BJ (cell line): Measurements from ENCODE around the gene RET. TPM values are rescaled to one million over a fixed set of nuclear protein-coding genes. Genes with fewer than 3 reads are reported as not detected.

Experiments
- CTCF ChIA-PET: fragments of 350-600 bp; formaldehyde crosslinking; extraction: SDS; loops from one replicate; lab custom pipeline; 2021; ENCODE audit warnings: antibody characterized with exemption, inconsistent platforms; lab: Yijun Ruan, JAX
- POLR2A ChIA-PET: fragments of 300-600 bp; sonication (Branson Sonifier 250); formaldehyde crosslinking; extraction: SDS; loops from one replicate; lab custom pipeline; 2021; ENCODE audit warnings: antibody characterized with exemption; lab: Charles Lee
- DNase-seq: peaks from one replicate; pipeline ENCODE4 v3.0.0-alpha.2; 2011; ENCODE audit warnings: low read depth
- H3K27me3 ChIP-seq: 2 replicates; pipeline ENCODE4 v1.6.0; 2011; ENCODE audit warnings: low read length; ENCODE audit not compliant: control insufficient read depth, insufficient read depth
- H3K36me3 ChIP-seq: 2 replicates; pipeline ENCODE4 v1.5.1; 2011; ENCODE audit warnings: low read length; ENCODE audit not compliant: control insufficient read depth, insufficient read depth
- H3K4me3 ChIP-seq: 2 replicates; pipeline ENCODE4 v1.5.1; 2011; ENCODE audit warnings: low read depth, mild to moderate bottlenecking, control low read depth, low read length
- CTCF ChIP-seq: IDR thresholded peaks from 2 replicates; pipeline ENCODE4 v1.5.1; 2011; ENCODE audit warnings: low read depth, mild to moderate bottlenecking, control low read depth, inconsistent platforms, low read length, moderate library complexity; ENCODE audit not compliant: insufficient read depth
- polyA plus RNA-seq: library from polyadenylated mRNA; depleted of rRNA; stranded (reverse); fragments of >200 nt; gene quantifications from 2 replicates; pipeline ENCODE4 v1.2.3, GENCODE V29; 2011; rRNA removed

RET gene
- polyA plus RNA-seq, 1 experiment = 0.29 TPM

GRCh38 chr10:43172645-43173044 is 95.8 kb downstream of the RET start:
- POLR2A ChIA-PET = interaction anchor here (0.6 kb wide), 1 partner anchor 33 kb away, joined by 3 read pairs; no protein-coding TSS in a partner anchor
- no peak for TF ChIP-seq CTCF
- H3K36me3 ChIP-seq = peaks cover 8% of the 10 kb centered on the region
- DNase-seq = no peak
- H3K4me3 ChIP-seq = no peak overlapping the region
- CTCF ChIA-PET = interaction anchor here (0.8 to 2.5 kb wide), 3 partner anchors 11 to 32 kb away, joined by 5 to 10 read pairs (median 10); no protein-coding TSS in a partner anchor
- no peaks in the 10 kb centered on the region for H3K27me3 ChIP-seq

GRCh38 chr10:43173120-43173519 is 96.3 kb downstream of the RET start:
- Histone ChIP-seq H3K4me3 (no peak overlapping the region), H3K27me3 (no peaks in the 10 kb centered on the region), H3K36me3 (peaks cover 8% of the 10 kb centered on the region)
- POLR2A ChIA-PET = interaction anchor here (0.6 kb wide), 1 partner anchor 34 kb away, joined by 3 read pairs; no protein-coding TSS in a partner anchor
- DNase-seq = no peak
- no peak for TF ChIP-seq CTCF
- CTCF ChIA-PET = interaction anchor here (2.5 kb wide), 1 partner anchor 29 kb away, joined by 10 read pairs; no protein-coding TSS in a partner anchor

- Histone ChIP-seq H3K36me3 (peaks cover 8% of the 10 kb centered on the region), H3K27me3 (no peaks in the 10 kb centered on the region), H3K4me3 (no peak overlapping the region)
- TF ChIP-seq CTCF = no peak
- ChIA-PET POLR2A (no interaction called here), CTCF (no interaction called here)
- DNase-seq = no peak
Measured at GRCh38 chr10:43174969-43175368, 98.1 kb downstream of the RET start.

- peaks cover 8% of the 10 kb centered on the region for H3K36me3 ChIP-seq
- DNase-seq = no peak
- no peak for TF ChIP-seq CTCF
- ChIA-PET CTCF (no interaction called here), POLR2A (no interaction called here)
- no peaks in the 10 kb centered on the region for H3K27me3 ChIP-seq
- H3K4me3 ChIP-seq = no peak overlapping the region
Measured at GRCh38 chr10:43176271-43176670, 99.4 kb downstream of the RET start.

GRCh38 chr10:43177595-43177994 is 100.7 kb downstream of the RET start:
- ChIA-PET POLR2A (no interaction called here), CTCF (no interaction called here)
- no peak for DNase-seq
- no peak overlapping the region for H3K4me3 ChIP-seq
- no peak for TF ChIP-seq CTCF
- no peaks in the 10 kb centered on the region for H3K27me3 ChIP-seq
- peaks cover 8% of the 10 kb centered on the region for H3K36me3 ChIP-seq

Other genes with a start within 250 kb of the RET start
- gene CSGALNACT2, start 61.4 kb downstream of the RET start, polyA plus RNA-seq = 14.1 and 24.9 TPM in 2 replicates
- 0.27 and 0.40 TPM in 2 replicates for gene RASGEF1A, start 190.0 kb downstream of the RET start, polyA plus RNA-seq